ENCODE results near the gene STAG1. TPM values are rescaled to one million over a fixed set of nuclear protein-coding genes. Genes with fewer than 3 reads are reported as not detected.

The STAG1 gene
- total RNA-seq, 2 donors from 2014 or later = 38.2 to 43.5 TPM

DNA sequence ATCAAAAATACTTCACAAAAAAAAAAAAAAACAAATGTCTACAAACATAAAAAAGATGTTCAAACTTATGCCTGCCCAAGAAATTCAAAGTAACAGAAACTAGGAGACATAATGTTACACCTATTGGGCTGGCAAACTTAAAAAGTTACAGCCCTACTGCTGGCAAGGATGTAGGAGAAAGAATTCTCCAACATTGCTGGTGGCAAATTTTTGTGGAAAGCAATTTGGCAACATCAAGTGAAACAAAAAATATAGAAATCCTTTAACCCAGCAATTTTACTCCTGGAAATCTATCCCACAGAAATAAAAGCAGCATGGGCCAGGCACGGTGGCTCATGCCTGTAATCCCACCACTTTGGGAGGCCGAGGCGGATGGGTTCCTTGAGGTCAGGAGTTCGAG, 73.2 kb downstream of the STAG1 start:
- no peaks in the 10 kb centered on the region for H3K27me3 ChIP-seq
- no peaks in the 10 kb centered on the region for H3K4me1 ChIP-seq
- DNase-seq = no peak
- intact Hi-C loops (cut with DNase I) = no loop called here
- no peaks in the 10 kb centered on the region for H3K9me3 ChIP-seq
- H3K4me3 ChIP-seq = no peak overlapping the region
- no peaks in the 10 kb centered on the region for H3K36me3 ChIP-seq
- H3K27ac ChIP-seq = no peak overlapping the region
- no peak overlapping the region for H3K9ac ChIP-seq (ENCODE audit: low read depth in 2 of 2, low read length in 2 of 2)
- TF ChIP-seq, protein P1, sequence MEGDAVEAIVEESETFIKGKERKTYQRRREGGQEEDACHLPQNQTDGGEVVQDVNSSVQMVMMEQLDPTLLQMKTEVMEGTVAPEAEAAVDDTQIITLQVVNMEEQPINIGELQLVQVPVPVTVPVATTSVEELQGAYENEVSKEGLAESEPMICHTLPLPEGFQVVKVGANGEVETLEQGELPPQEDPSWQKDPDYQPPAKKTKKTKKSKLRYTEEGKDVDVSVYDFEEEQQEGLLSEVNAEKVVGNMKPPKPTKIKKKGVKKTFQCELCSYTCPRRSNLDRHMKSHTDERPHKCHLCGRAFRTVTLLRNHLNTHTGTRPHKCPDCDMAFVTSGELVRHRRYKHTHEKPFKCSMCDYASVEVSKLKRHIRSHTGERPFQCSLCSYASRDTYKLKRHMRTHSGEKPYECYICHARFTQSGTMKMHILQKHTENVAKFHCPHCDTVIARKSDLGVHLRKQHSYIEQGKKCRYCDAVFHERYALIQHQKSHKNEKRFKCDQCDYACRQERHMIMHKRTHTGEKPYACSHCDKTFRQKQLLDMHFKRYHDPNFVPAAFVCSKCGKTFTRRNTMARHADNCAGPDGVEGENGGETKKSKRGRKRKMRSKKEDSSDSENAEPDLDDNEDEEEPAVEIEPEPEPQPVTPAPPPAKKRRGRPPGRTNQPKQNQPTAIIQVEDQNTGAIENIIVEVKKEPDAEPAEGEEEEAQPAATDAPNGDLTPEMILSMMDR (IDR thresholded peaks at IDR 0.05) = no peak

DNA sequence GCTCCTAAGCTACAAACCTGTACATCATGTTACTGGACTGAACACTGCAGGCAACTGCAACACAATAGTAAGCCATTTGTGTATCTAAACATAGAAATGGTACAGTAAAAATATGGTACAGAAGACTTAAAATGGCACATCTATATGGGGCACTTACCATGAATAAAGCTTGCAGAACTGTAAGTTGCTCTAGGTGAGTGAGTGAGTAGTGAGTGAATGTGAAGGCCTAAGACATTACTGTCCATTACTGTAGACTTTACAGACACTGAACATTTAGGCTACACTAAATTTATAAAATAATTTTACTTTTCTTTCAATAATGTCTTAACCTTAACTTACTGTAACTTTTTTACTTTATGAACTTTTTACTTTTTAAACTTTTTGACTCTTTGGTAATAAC, 76.2 kb downstream of the STAG1 start:
- Histone ChIP-seq H3K9me3 (no peaks in the 10 kb centered on the region), H3K4me3 (no peak overlapping the region), H3K36me3 (no peaks in the 10 kb centered on the region), H3K9ac (ENCODE audit: low read depth in 2 of 2, low read length in 2 of 2) (no peak overlapping the region), H3K27me3 (no peaks in the 10 kb centered on the region), H3K4me1 (no peaks in the 10 kb centered on the region), H3K27ac (no peak overlapping the region)
- TF ChIP-seq, protein P1 (IDR thresholded peaks at IDR 0.05) = no peak
- no peak for DNase-seq
- intact Hi-C loops (cut with DNase I) = no loop called here

DNA sequence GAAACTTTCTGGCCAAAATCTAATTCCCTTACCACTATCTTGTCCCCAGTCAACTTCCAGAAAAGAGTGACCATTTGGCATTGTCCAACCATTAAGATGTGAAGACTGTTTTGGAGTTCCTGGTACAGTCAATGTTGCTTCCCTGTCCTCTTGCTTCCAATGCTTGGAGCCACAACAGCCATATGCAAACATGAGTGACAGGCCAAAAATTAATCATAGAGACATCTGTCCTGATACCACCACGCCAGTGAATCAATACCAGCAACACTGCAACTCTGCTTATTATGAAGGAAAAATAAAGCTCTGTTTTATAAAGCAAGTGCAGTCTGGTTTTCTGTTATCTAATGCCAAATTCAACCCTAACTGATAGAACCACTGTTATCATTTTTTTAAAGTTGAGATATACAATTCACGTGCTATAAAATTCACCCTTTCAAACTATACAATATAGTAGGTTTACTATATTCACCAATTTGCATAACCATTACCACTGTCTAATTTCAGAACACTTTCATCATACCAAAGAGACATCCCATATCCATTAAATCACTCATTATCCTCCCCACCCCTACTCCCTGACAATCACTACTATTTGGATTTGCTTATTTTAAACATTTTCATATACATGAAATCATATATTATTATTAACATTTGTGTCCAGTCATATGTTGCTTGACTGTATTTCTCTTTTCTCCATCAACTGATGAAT, 76.9 kb downstream of the STAG1 start:
- Histone ChIP-seq H3K36me3 (no peaks in the 10 kb centered on the region), H3K27me3 (no peaks in the 10 kb centered on the region), H3K4me1 (no peaks in the 10 kb centered on the region), H3K27ac (no peak overlapping the region), H3K9ac (ENCODE audit: low read depth in 2 of 2, low read length in 2 of 2) (no peak overlapping the region), H3K9me3 (no peaks in the 10 kb centered on the region), H3K4me3 (no peak overlapping the region)
- intact Hi-C loops (cut with DNase I) = no loop called here
- TF ChIP-seq, protein P1 (IDR thresholded peaks at IDR 0.05) = no peak
- DNase-seq = no peak

DNA sequence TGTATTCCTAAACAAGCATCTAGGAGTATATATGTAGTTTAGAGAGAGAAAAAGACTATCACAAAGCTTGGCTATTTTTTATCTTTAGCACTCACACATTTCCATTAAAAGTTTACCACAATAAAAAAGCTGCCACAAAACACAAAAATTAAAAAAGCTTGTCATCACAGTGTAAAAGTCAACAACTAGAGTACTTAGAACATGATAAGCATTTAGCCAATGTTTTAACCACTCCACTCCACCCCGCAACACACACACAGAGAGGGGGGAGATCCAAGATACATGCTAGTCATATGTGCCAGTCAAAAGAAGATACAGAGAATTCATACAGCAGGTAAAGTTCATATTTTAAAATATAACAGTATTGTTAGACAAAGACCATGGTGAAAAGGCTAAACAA, 79.7 kb downstream of the STAG1 start:
- no peaks in the 10 kb centered on the region for H3K27me3 ChIP-seq
- no peak for DNase-seq
- intact Hi-C loops (cut with DNase I) = no loop called here
- TF ChIP-seq, protein P1 (IDR thresholded peaks at IDR 0.05) = no peak
- H3K4me3 ChIP-seq = no peak overlapping the region
- H3K9ac ChIP-seq (ENCODE audit: low read depth in 2 of 2, low read length in 2 of 2) = no peak overlapping the region
- H3K36me3 ChIP-seq = no peaks in the 10 kb centered on the region
- no peaks in the 10 kb centered on the region for H3K9me3 ChIP-seq
- H3K4me1 ChIP-seq = no peaks in the 10 kb centered on the region
- H3K27ac ChIP-seq = no peak overlapping the region

DNA sequence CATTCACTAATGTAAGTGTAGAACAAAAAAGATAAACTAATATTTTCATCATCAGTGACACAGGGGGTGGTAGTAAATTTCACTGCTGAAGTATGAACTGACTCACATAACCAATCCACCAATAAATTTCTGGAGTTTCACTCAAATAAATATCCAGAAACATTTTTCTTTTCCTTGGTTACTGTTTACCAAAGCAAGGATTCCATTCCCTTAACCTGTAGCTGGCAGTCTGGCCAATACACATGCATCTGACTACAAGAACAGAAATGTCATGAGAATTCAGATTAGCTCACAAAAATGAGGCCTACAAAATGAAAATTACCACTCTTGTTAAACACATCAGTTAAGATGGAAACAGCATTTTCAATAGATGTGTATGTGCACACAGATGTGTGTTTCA, 80.3 kb downstream of the STAG1 start:
- Histone ChIP-seq H3K9me3 (no peaks in the 10 kb centered on the region), H3K4me1 (no peaks in the 10 kb centered on the region), H3K9ac (ENCODE audit: low read depth in 2 of 2, low read length in 2 of 2) (no peak overlapping the region), H3K36me3 (no peaks in the 10 kb centered on the region), H3K27ac (no peak overlapping the region), H3K27me3 (no peaks in the 10 kb centered on the region), H3K4me3 (no peak overlapping the region)
- intact Hi-C loops (cut with DNase I) = no loop called here
- TF ChIP-seq, protein P1 (IDR thresholded peaks at IDR 0.05) = no peak
- DNase-seq = no peak
